Stomach (tissue), 9 donors: Measurements from ENCODE around the gene HS3ST6. TPM values are rescaled to one million over a fixed set of nuclear protein-coding genes. Genes with fewer than 3 reads are reported as not detected.

ENCODE experiments used
- DNase-seq, 2 donors: peaks; one replicate each; pipeline versions ENCODE4 v3.0.0 to v3.0.0-alpha.2; 2013 to 2019
- H3K27ac ChIP-seq, 5 donors: fragments of 200-600 bp in 4 of 5; sonication (generic) in 4 of 5; one replicate each; pipeline ENCODE4 v1.5.1; 2013 to 2019; ENCODE audit warnings: mild to moderate bottlenecking in 1 of 5, moderate library complexity in 1 of 5
- H3K27me3 ChIP-seq, 3 donors: fragments of 200-600 bp; sonication (generic); one replicate each; pipeline ENCODE4 v1.5.1; 2017 to 2019; ENCODE audit warnings: mixed run types in 1 of 3
- H3K36me3 ChIP-seq, 4 donors: fragments of 200-600 bp; sonication (generic); 1 replicate in 3 of 4; 2 replicates in 1 of 4; pipeline ENCODE4 v1.5.1; 2016 to 2019
- H3K4me1 ChIP-seq, 4 donors: fragments of 200-600 bp; sonication (generic); one replicate each; pipeline ENCODE4 v1.5.1; 2016 to 2019
- H3K4me3 ChIP-seq, 4 donors: fragments of 200-600 bp; sonication (generic) in 3 of 4; one replicate each; pipeline ENCODE4 v1.5.1; 2016 to 2019; ENCODE audit warnings: mild to moderate bottlenecking in 1 of 4
- H3K9me3 ChIP-seq, 4 donors: fragments of 200-600 bp; sonication (generic); one replicate each; pipeline ENCODE4 v1.5.1; 2016 to 2019
- CTCF ChIP-seq, 7 experiments: fragments of 450-650 bp in 4 of 7; fragments of 200-600 bp in 3 of 7; sonication (generic) in 3 of 7; IDR thresholded peaks; one replicate each; pipeline ENCODE4 v1.5.1; 2016 to 2019; ENCODE audit warnings: antibody characterized with exemption in 7 of 7, control low read depth in 2 of 7, mild to moderate bottlenecking in 1 of 7
- EP300 ChIP-seq: sonication (generic); formaldehyde crosslinking; IDR thresholded peaks from one replicate; pipeline ENCODE4 v1.6.1; 2017; ENCODE audit warnings: antibody characterized with exemption
- POLR2A ChIP-seq, 4 donors: fragments of 450-650 bp; IDR thresholded peaks; one replicate each; pipeline ENCODE4 v1.6.1; 2016; ENCODE audit warnings: antibody characterized with exemption in 4 of 4, control low read depth in 2 of 4, mild to moderate bottlenecking in 1 of 4, moderate library complexity in 1 of 4
- POLR2AphosphoS5 ChIP-seq, 3 donors: sonication (generic); formaldehyde crosslinking; IDR thresholded peaks; one replicate each; pipeline ENCODE4 v1.6.1; 2016; ENCODE audit warnings: antibody characterized with exemption in 3 of 3
- WGBS, 5 donors: extraction: QIAGEN DNeasy Blood & Tissue Kit in 3 of 5; methylation state at CpG; one replicate each; pipeline versions ENCODE4 v1.1.5 to v1.1.7; 2013 to 2018; 5-methylcytosine and 5-hydroxymethylcytosine counted together
- intact Hi-C: fragments of 100-400 bp; cut with DNase I; formaldehyde crosslinking; loops from one replicate; pipeline ENCODE4 v1.15.1; 2023; ENCODE audit warnings: low total_unique reads
- polyA plus RNA-seq, 3 donors: library from polyadenylated mRNA; stranded (reverse); fragments of 200-250 nt; gene quantifications; one replicate each; pipeline ENCODE4 v1.2.3, GENCODE V29; 2013
- total RNA-seq, 5 donors: library from RNA; depleted of rRNA; stranded (reverse); fragments of >200 nt; gene quantifications; one replicate each; pipeline versions ENCODE4 v1.1.0 to v1.2.3, GENCODE V29; 2014 to 2016
- donor health status: healthy with polysubstance abuse.
- donor health status: Bipolar disorder and iron deficiency.
- donor health status: healthy.

The HS3ST6 gene
- total and polyA plus RNA-seq, 8 donors = 1.6 TPM; not detected in 7

- WGBS, 5 donors = 72 to 83% (median 76%) methylated on average over 20 to 25 of the region's 25 CpGs
- Histone ChIP-seq H3K27me3 (peaks cover 11 to 84% (median 53%) of the 10 kb centered on the region in 3 donors), H3K4me3 (no peak overlapping the region), H3K27ac (no peak overlapping the region), H3K9me3 (no peaks in the 10 kb centered on the region), H3K4me1 (peaks cover 6 to 43% (median 37%) of the 10 kb centered on the region in 4 donors), H3K36me3 (no peaks in the 10 kb centered on the region)
- TF ChIP-seq CTCF (IDR thresholded peaks at IDR 0.05) (no peak), EP300 (no peak), POLR2AphosphoS5 (IDR thresholded peaks at IDR 0.05) (no peak), POLR2A (IDR thresholded peaks at IDR 0.05) (no peak)
- intact Hi-C loops = no loop called here
- DNase-seq = peak in 1 of 2 donors; percentile 42
Measured at GRCh38 chr16:1915732-1916639, 2.2 kb downstream of the HS3ST6 start.

- TF ChIP-seq EP300 (no peak), POLR2AphosphoS5 (IDR thresholded peaks at IDR 0.05) (no peak), POLR2A (IDR thresholded peaks at IDR 0.05) (no peak), CTCF (IDR thresholded peaks at IDR 0.05) (no peak)
- Histone ChIP-seq H3K27ac (no peak overlapping the region), H3K27me3 (peaks cover 11 to 79% (median 44%) of the 10 kb centered on the region in 3 donors), H3K36me3 (no peaks in the 10 kb centered on the region), H3K9me3 (no peaks in the 10 kb centered on the region), H3K4me3 (no peak overlapping the region), H3K4me1 (peaks cover 6 to 38% (median 34%) of the 10 kb centered on the region in 4 donors)
- WGBS, 5 donors = 50 to 64% (median 58%) methylated on average over 8 of the region's 8 CpGs
- no peak for DNase-seq
- intact Hi-C loops = no loop called here
Measured at GRCh38 chr16:1914988-1915387, 3.2 kb downstream of the HS3ST6 start.

- TF ChIP-seq POLR2AphosphoS5 (IDR thresholded peaks at IDR 0.05) = no peak
- no peak for TF ChIP-seq EP300
- TF ChIP-seq POLR2A (IDR thresholded peaks at IDR 0.05) = no peak
- TF ChIP-seq CTCF (IDR thresholded peaks at IDR 0.05) = no peak
Measured at GRCh38 chr16:1914084-1914608, 4.1 kb downstream of the HS3ST6 start.

DNA sequence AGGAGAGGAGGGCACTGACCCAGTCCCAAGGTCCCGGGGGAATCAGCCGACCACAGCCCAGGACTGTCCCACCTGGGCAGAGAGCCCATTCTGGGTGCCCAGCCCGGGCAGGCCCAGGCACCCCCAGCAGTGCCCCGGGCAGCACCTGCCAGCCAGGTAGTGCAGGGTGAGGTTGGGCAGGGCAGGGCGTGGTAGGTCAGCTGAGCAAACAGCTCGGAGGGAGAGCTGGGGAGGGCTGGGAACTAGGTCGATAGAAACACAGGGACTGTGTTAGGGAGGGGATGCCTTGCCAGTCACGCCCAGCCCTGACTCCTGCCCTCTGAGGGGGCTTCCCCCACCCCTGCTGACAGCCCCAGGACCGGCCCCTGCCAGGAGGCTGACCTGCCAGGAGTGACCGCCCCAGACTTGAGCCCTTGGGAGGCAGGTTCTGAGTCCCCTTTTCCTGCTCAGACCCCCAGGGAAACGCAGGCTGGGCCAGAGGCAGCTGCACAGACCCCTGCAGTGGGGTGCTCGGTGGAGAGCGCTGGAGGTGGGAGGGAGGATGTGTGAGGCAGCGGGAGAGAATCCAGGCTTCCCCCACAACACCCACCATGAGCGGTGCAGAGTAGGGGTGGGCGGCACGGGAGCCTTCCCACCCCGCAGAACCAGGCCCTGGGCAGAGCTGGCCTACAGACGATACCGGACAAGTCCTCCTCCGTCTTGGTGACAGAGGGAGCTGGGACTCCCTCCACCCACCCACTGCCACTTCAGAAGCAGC, 4.7 kb downstream of the HS3ST6 start:
- Histone ChIP-seq H3K4me1 (peaks cover 6 to 35% (median 27%) of the 10 kb centered on the region in 4 donors), H3K4me3 (no peak overlapping the region), H3K9me3 (no peaks in the 10 kb centered on the region), H3K36me3 (no peaks in the 10 kb centered on the region), H3K27me3 (peaks cover 7 to 79% (median 29%) of the 10 kb centered on the region in 3 donors), H3K27ac (peak overlapping the region in 1 of 5 donors; percentile 46)
- 26 to 45% (median 30%) methylated on average over 10 to 21 of the region's 21 CpGs for WGBS, 5 donors
- TF ChIP-seq POLR2AphosphoS5 (IDR thresholded peaks at IDR 0.05) (peak in 1 of 3 donors; percentile 22), POLR2A (IDR thresholded peaks at IDR 0.05) (no peak)
- DNase-seq = peak; percentile 83 to 94
- intact Hi-C loops = no loop called here

More at GRCh38 chr16:1914084-1914608, 4.1 kb downstream of the HS3ST6 start:
- Histone ChIP-seq H3K36me3 (no peaks in the 10 kb centered on the region), H3K27me3 (peaks cover 9 to 79% (median 35%) of the 10 kb centered on the region in 3 donors), H3K4me3 (no peak overlapping the region), H3K9me3 (no peaks in the 10 kb centered on the region), H3K27ac (peak overlapping the region in 1 of 5 donors; percentile 14), H3K4me1 (peaks cover 6 to 38% (median 34%) of the 10 kb centered on the region in 4 donors)
- WGBS, 5 donors = 33 to 53% (median 46%) methylated on average over 7 to 15 of the region's 15 CpGs
- intact Hi-C loops = no loop called here
- DNase-seq = no peak
